HUDEP-2 (cell line): ENCODE measurements around the gene MYBPC1.

Source experiments
- DNase-seq, 76 experiments: peaks; one replicate each; lab custom pipeline; 2025; ENCODE audit not compliant: unreplicated experiment in 76 of 76; lab: John Stamatoyannopoulos, UW

Gene MYBPC1

DNA sequence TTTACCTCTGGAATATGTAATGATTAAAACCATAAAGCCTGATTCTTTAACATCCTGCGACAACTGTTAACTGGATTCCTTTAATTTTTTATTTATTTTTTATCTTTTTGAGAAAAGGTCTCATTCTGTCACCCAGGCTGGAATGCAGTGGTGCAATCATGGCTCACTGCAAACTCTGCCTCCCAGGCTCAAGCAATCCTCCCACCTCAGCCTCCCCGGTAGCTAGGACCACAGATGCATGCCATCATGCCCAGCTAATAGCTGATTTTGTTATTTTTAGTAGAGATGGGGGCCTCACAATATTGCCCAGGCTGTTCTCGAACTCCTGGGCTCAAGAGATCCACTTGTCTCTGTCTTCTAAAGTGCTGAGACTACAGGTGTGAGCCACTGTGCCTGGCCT lies 3.7 kb downstream of the MYBPC1 start:
- DNase-seq = no peak

- DNase-seq = no peak
These were observed 4.5 kb downstream of the MYBPC1 start for GRCh38 chr12:101599311-101599710.

DNA sequence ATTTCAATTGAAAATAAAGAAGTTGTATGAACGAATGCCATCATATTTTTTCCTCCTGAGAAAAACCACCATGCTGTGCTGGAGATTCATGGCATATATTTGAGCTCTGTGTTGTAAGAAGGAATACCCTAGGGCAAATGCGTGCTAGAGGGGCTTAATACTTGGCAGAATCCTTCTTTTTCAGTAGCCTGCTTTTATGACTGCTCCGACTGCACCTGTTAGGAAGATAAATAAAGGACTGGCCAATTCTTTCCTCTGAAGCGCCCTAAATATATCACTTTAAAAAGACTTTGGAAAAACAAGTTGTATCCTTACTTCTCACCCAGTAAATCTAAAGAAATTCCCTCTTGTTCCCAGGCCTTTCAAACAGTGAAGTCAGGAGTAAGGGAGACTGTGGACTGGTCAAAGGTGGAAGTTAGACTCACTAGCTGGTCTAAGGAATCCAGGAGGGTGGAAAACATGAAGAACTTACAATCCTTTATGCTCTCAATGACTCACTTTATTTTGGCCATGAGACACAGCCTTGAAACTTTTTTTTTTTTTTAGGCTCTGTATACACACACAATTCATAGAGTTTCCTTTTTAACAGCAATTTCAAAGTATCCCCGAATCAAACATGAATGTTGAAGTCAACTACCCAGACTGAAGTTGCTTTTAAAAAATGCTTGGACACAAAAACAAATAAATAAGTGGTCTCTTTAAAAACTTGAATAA lies 5.2 kb downstream of the MYBPC1 start:
- DNase-seq = no peak

GRCh38 chr12:101604132-101604531 lies 9.4 kb downstream of the MYBPC1 start:
- DNase-seq = no peak

DNA sequence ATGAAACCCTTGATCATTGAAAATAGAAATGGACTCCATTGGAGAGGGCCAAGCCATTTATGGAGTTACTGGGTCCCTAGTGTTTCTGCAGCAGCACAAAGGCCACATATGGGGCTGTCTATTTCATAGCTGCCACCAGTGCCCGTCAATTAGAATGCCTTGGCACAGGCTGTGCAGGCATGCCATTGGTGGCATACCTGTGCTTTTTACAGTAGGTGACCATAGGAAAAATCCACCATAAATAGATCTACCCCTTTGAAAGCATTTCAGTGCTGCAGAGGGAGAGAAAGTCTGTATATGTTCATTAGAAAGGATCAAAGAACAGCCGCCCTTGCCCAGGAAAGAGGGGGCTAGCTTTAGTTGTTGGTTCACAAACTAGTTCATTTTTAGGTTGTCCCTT lies 13.1 kb downstream of the MYBPC1 start:
- no peak for DNase-seq

DNA sequence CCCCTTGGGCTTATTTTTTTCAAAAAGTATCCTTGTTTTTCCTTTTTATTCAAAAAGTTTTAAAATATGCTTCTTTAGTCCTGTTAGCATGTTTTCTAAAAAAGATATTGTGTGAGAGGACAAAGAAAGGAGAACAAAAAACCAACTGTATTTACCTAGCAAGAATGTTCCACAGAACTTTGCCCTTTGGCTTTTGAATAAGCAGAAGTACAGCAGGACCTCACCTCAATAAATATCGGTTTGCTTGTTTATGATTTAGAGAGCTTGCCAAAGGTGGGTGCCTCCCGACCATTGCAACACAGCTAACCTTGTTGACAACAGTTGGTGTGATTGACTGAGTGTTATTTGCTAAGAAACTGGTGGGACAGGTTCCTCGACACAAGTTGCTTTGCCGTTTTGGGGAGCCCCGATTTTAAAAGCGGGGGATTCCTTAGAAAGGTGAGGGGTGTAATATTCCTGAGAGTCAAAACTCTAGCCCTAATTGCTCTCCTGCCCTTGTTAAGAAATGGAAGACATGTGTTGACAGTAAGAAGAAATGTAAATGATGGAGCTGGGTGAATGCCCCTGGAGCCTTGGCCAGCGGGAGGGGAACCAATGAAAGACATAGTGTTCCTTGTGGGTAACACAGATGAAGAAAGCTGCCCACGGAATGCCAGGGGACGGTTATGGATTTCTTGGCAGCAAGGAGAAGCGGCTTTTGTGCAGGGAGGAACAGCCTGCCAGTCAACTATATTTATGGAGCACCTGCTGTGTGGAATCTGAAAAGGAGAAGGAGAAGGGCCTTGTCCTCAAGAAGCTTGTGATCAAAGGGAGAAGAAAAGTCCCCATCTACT lies 13.7 kb downstream of the MYBPC1 start:
- no peak for DNase-seq

- no peak for DNase-seq
These were observed 14.4 kb downstream of the MYBPC1 start for GRCh38 chr12:101609198-101609597.

- DNase-seq = no peak
These were observed 17.6 kb downstream of the MYBPC1 start for GRCh38 chr12:101612160-101612916.

- no peak for DNase-seq
These were observed 21.3 kb downstream of the MYBPC1 start for GRCh38 chr12:101616027-101616494.

- no peak for DNase-seq
These were observed 24.4 kb downstream of the MYBPC1 start for GRCh38 chr12:101619026-101619786.

DNA sequence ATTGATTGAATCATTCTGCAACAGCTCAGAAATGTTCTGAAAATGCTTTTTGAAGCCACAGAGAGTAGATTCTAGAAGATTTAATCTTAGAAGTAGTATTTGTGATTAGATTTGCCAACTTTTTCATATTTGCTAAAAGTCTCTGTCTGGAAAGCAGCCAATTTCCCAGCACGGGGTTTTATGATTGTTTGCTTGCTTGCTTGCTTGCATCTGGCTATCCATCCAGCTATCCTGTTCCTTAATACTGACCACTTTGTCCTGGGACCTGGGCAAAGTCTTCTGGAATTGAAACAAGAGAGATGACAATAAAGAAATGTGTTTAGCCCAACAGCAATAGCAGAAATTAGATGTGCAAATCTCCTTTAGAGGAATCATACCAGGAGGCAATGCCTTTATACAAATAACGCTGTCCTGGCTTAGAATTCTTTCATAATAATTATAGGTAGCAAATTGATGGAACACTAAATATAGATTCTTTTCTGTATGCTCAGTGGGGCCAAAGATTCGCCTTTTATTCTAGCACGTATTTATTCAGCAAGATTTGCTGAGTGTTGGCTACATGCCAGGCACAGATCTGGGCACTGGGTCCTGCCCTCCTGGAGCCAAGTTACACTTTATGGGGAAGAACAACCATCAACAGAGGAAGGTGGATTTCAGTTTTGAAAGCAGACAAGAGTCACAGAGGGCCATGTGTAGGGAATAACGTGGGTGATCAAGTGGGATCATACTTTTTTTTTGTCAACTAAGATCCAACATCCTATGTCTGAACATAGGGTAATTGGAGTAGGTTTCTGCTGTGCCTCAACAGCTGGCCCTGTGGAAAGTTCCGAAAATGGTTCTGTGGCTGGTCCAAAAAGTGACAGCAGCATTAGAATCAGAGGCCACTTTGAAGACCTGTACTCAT lies 25.3 kb downstream of the MYBPC1 start:
- no peak for DNase-seq

DNA sequence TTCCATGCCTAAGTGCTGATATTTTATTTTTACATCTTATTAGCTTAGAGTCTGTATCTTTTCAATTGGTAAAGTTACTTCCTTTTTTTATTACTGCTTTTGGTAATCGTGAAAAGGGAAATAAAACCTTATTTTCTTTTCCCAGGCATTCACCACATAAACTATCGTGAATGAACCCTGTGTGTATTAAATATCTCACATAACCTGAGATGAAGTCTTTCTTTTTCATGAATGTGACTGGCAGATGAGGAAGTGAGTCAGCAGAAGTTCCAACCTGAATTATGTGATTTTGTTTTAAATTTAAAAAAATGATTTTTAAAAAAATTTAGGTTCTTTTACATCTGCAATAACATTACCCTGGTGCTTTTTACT lies 26.0 kb downstream of the MYBPC1 start:
- DNase-seq = no peak

DNA sequence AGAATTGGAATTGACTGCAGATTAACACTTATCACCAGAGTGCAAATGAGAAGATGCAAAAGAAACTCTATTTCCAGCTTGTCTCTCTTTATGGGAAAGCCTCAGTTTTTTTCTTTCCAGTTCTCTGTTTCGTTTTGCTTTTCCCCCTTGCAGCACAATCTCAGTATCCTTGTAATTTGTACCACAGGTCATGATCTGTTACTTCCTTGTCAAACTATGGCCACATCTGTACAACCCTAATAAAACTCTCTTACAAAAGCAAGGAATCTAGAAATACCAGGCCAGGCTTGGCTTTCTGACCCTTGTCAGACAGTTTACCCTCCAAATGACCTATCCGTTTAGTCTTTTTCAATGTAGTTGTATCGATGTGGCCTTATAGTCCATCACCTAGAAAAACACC lies 33.9 kb downstream of the MYBPC1 start:
- no peak for DNase-seq

DNA sequence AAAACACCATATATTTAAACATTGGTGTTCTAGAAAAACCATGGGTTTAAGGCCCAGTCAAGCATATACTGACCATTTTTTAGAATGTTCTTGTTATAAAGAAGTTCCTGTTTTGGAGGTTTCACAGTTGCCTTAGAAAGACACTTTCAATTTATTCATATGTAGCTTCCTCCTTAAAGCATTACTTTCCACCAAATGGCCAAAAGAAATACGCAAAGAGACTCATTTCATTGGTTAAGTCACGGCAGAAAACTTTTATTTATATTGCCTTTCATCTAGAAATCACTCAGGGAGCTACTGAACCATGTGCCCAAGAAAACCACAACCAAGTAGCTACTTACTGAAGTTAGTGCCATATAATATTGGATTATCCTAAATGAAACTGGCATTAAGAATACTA lies 40.0 kb downstream of the MYBPC1 start:
- no peak for DNase-seq

DNA sequence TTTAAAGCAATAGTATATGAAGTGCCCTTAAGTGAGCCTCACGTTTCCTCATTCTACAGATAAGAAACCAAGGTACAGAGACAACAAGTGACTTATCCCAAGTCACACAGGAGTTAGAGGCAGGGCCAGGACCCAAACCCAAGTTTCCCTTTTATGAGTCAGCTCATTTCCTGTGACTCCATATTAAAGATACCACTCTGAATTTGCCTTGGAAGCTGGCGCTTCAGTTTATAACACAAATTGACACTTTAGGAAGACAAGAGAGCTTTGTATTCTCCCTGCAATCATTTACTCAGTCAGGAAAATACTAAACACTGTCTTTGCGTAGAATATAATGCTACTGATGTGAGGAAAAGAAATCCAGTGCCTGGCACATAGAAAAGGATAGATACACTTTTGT lies 43.2 kb downstream of the MYBPC1 start:
- no peak for DNase-seq

DNA sequence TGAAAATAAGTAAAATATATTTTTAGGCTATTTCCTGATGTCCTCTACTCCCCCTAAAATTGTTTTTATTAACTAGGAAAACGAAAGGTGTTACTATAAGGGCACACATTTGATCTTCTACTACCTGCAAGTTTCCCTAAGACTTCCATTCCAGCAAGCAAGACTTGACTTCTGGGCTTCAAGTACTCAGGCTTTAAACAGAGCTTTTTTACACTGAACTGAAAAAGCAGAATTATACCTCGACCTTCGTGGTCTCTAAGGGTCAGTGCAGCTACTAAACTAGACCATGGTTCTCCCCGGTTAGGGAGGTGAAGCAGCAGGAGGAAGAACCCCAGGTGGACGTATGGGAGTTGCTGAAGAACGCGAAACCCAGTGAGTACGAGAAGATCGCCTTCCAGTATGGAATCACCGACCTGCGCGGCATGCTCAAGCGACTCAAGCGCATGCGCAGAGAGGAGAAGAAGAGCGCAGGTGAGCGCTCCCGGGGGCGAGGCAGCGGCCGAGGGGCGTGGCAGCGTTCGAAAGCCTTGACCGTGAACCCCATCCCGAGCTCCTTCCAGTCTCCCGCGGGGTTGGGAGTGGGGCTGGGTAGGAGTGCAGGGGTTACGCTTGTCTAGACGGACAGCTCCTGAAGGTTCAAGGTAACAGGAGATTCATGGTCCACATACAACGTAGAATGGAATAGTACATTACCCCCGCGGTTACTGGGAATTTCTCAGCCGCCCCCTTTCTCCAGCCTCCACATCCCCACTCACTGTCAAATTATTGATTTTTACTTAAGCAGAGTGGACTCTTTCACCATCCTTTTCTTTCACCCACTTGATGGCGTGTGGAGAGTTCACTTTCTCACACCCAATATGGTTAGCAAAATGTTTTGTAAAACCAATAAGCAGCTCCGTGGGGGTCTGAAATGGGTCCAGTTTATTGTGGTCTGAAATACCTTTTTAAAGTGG lies 47.6 kb downstream of the MYBPC1 start:
- no peak for DNase-seq

GRCh38 chr12:101647711-101648110 lies 52.9 kb downstream of the MYBPC1 start:
- no peak for DNase-seq

- DNase-seq = no peak
These were observed 53.4 kb downstream of the MYBPC1 start for GRCh38 chr12:101648195-101648594.
